GM19240 (cell line): ENCODE data around the gene TMEM129.

ENCODE experiments used
- DNase-seq: peaks from one replicate; pipeline ENCODE4 v3.0.0; 2011; ENCODE audit warnings: low spot score; ENCODE audit not compliant: insufficient read length

Gene TMEM129

DNA sequence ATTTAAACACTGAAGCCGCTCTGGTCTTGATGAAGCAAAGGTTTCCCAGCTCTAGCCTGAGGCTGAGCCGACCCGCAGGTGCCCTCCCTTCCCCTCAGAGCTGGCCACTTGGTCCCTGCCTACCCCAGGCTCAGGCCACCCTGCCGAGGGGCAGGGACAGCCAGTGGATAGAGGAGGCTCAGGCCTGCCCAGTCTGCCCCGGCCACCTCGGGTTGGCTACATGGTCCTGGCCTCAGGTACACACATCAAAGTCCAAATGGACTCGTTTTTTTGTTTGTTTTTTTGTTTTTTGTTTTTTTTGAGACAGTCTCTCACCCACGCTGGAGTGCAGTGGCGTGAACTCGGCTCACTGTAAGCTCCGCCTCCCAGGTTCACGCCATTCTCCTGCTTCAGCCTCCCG is 24.0 kb upstream of the TMEM129 start:
- no peak for DNase-seq

DNA sequence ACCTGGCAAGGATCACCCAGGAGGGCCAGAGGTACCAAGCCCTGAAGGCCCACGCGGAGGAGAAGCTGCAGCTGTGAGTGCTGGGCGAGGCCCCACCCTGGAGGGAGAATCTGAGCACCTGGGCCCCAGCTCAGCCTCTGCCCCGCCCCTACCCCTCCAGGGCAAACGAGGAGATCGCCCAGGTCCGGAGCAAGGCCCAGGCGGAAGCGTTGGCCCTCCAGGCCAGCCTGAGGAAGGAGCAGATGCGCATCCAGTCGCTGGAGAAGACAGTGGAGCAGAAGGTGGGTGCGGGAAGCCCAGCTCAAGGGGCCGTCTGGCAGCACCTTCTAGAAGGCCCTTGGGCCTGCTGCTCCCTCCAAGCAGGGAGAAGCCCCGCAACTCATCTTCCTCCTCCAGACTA is 23.4 kb upstream of the TMEM129 start:
- no peak for DNase-seq

DNA sequence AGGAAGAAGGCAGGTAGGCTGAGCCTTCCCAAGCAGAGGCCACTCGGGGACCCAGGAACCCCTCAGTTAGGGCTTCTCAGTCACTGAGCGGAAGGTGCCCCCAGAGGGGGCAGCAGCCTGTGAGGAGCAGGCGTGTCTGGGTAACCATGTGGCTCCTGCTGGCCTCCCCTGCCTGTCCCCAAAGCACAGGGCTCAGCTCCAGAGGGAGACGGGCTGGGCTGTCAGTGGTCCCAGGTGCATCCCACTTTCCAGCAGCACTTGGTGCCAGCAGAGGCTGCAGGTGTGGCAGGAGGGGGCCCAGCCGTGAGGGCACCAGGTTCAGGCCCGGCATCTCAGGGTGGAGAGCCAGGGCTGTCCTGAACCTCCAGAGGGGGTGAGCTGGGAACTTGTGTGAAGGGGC is 22.9 kb upstream of the TMEM129 start:
- no peak for DNase-seq

DNA sequence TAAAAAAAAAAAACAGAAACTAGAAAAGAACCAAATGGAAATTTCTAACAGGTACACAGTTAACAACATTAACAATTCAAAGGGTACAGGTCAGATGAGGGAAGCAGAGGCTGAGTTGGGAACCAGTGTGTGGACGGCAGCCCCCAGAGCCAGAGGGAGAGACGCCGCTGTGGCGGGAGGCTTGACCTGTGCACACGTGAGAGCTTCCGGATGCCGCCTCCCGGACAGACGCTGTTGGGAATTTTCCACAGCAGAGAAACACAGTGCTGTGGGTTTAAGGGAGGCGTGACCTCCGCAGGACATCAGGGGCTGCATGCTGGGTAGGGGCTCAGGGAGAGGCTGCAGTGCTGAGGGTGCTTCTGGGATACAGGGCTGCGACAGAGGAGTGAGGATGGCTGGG is 22.4 kb upstream of the TMEM129 start:
- DNase-seq = no peak

DNA sequence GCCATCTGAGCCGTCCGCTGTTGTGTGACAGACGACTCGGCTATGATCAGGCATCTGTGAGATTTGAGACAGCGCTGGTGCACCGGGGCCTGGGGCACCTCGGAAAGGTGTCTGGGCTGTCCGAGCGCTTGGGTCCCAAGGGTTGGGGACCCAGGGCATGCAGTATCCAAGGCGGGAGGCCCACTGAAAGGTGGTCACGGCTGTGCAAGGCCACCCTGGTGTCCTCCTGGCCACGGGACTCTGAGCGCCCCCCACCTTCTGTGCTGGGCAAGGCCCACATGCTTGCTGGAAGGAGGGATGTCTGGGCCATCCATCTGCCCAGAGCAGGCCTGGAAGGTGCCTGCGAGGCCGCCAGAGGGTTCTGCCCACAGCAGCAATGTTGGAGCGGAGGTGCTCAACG is 20.1 kb upstream of the TMEM129 start:
- no peak for DNase-seq

DNA sequence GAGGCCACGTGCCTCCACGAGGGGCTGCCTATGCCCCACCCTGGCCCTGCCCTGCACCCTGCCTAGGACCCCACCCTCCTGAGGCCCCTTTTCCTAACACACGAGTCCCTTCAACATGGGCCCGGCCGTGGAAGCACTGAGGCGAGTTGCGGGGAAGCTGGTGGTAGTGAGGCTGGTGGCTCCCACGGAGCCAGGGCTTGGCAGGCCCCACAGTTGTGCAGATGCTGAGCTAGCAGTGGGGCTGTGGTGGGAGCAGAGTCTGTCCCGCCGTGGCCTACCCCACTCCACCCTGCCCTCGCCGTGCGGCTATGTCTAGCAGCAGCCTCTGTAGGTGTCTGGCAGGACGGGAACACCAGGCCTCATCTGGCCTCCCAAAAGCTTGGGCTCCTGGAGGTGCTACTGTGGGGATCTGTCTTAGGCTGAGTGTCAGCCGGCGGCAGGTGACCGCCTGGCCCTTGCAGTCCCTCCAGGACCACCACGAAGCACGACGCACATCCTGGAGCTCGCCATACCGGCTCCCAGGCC is 19.0 kb upstream of the TMEM129 start:
- no peak for DNase-seq

DNA sequence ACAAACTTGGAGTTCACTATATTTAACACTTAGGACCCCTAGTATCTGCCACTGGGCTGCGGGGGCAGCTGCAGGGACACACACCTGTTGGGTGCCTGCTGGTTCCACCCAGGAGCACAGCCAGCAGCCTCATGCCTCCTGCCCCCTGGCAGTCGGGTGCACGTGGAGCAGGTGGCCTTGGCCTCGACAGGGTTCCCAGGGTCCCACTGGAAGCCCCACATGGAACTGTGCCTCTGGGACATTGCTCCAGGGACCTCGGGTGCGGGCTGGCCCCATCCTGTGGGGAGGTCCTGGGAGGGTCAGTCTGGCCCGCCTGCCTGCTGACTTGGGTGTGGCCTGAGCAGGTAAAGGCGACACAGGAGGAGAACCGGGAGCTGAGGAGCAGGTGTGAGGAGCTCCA is 18.2 kb upstream of the TMEM129 start:
- DNase-seq = no peak

DNA sequence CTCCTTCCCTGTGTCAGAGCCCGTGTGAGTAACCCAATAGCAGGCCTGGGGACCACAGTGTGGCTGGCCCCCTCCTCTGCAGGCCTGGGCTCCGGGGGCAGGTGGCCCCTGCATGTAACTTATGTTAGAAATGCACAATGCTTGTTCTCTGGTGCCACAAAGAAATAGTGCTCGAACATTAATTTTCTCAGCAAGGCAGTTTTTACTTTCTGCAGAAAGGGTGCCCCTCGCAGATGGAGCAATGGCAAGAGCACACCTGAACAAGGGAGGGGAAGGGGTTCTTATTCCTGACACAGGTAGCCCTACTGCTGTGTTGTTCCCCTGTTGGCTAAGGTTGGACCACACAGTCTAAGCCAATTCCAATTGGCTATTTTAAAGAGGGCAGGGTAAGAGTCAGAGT is 17.3 kb upstream of the TMEM129 start:
- DNase-seq = no peak

- no peak for DNase-seq
Measured at GRCh38 chr4:1737666-1738065, 16.5 kb upstream of the TMEM129 start.

DNA sequence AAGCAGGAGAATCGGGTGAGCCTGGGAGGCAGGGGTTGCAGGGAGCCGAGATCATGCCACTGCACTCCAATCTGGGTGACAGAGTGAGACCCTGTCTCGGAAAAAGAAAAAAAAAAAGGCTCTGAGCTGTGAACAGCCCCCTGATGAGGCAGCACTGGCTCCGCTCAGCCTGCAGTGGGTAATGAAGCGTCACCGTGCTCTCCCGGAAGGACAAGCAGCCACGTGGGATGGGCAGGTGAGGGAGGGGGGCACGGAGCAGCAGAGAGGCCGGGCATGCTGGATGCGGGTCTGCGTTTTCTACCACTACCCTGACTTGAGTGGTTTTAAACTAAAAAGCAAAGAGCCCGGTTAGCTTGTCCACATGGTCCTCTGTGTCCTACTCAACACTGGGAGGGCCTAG is 15.7 kb upstream of the TMEM129 start:
- no peak for DNase-seq

DNA sequence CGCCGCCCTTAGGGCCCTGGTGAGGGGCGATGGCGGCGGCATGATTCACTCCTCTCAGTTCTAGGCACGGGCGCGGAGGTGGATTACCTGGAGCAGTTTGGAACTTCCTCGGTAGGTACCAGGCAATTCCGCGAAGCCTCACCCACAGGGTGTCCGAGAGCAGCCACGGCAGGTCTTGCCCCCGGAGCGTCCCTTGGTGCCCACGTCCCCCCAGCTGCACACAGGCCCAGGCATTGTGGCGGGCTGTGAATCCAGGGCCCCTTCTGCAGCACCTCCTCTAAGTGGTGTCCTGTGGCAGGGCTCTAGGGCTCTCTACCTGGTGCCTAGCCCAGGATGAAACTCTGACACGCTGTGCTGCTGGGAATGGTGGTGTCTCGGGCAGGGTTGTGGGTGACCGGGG is 14.1 kb upstream of the TMEM129 start:
- DNase-seq = no peak

GRCh38 chr4:1732911-1733310 is 11.8 kb upstream of the TMEM129 start:
- DNase-seq = no peak

DNA sequence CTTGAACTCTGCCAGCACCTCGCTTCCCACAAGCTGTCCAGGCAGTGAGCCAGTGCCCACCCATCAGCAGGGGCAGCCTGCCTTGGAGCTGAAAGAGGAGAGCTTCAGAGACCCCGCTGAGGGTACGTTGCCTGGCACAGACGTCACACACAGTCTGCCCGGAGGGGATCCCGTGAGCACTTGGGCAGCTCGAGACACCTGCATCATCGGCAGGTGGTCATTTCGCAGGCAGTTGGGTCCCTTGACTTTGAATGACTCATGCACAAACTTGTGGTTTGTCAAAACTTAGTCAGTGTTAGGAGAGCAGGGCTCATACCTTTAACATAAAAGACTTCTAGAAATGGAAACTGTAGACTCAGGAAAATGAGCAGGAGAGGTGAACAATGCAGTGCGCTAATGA is 10.1 kb upstream of the TMEM129 start:
- DNase-seq = no peak

DNA sequence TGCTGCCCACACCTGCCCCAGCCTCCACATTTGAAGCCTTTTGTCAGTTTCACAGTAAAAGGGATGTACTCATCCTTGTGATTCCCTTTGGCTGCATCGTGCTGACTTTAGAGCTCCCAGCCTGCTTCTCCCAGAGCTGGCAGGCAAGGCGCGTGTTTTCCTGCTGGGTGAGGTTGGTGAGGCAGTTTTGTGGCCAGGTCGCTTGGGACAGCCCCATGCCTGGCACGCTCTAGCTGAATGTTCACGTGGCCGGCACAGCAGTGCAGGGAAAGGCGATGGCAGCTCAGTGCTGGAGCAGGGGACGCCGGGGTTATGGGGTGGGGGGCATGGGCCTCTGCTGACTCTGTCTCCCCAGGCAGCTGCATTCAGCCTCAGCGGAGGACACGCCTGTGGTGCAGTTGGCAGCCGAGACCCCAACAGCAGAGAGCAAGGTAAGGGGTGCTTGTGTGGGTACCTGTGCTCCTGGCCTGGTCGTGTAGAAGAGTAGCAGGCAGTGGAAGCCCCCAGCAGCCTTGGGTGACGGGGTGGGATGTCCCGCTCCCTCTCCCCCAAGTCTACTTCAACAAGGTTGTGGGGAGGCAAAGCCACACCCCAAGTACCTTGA is 9.5 kb upstream of the TMEM129 start:
- no peak for DNase-seq

- DNase-seq = no peak
Measured at GRCh38 chr4:1728061-1728980, 7.2 kb upstream of the TMEM129 start.

DNA sequence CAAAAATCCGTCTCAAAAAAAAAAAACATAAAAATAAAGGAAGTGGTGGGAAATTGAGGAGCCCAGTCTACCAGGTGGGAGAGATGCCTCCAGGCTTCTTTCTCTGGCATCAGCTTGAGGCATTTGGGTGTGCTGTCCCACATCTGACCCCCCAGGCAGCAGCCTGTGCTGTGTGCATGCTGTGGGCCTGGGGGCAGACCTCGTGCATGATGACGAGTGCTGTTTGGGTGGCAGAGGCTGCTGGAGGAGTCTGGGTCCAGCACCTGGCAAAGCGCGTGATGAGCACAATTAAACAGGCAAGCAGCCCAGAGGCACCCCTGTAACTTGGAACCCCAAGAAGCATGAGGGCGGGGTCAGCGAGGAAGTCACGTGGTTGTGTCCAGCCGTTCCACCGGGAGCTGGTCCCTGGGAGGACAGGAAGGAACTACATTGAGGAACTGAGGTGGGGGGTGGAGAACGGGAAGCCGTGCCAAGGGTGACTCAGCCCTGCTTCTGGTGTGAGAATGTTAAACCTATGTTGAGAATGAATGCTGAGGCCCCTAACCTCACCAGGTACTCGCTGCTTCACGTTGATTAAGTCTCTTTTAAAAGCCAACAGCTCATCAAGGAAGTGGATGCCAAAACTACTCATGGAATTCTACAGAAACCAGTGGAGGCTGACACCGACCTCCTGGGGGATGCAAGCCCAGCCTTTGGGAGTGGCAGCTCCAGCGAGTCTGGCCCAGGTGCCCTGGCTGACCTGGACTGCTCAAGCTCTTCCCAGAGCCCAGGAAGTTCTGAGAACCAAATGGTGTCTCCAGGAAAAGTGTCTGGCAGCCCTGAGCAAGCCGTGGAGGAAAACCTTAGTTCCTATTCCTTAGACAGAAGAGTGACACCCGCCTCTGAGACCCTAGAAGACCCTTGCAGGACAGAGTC is 6.3 kb upstream of the TMEM129 start:
- DNase-seq = no peak

DNA sequence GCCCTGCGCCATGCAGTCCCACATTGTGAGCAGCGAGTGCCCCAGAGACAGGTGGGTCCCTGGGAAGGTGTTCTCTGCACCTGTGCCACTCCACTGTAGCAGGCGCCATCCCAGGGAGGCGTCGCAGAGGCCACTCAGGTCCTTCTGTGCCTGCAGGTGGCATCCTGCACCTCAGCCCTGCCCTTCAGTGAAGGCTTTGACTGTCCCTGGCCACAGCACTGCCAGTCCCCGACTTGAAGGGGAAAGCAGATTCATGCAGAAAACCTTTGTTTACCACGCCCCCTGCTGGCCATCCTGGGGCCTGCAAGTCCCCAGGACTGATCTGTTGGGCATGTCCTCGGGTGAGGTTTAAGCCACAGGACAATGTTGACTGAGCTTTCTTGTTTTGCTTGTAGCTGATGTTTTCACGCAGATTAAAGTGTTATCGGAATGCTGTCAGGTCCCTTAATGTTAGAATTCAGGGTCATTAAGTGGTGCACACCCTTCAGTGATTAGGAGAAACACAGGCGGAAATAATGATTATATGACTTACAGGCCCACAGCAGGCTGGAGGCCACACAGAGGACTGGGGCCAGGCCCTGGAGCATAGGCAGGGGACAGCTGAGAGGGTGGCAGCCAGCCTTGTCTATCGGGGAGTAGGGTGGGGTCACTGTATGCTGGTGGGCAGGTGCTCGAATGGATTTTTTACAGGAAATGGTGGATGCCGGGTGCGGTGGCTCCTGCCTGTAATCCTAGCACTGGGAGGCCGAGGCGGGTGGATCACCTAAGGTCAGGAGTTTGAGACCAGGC is 5.2 kb upstream of the TMEM129 start:
- DNase-seq = peak; percentile 72

DNA sequence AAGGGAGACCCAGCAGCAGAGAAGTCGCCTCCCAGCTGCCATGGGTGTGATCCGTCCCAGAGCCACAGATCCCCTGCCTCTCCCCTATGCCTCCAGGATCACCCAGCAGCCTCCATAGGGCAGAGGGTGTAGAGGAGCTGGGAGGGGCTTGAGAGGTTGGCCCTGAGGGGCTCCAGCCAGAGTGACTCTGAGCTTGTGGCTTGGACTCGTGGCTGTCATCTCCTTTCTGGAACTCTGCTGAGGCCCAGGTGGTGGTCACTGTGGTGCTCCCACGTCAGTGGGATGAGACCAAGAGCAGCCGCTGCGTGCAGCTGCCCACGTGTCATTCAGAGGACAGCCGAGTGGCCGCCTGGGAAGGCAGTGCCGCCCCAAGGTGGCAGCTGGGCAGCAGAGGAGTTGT is 4.4 kb upstream of the TMEM129 start:
- no peak for DNase-seq

- no peak for DNase-seq
Measured at GRCh38 chr4:1723131-1723801, 2.1 kb upstream of the TMEM129 start.

DNA sequence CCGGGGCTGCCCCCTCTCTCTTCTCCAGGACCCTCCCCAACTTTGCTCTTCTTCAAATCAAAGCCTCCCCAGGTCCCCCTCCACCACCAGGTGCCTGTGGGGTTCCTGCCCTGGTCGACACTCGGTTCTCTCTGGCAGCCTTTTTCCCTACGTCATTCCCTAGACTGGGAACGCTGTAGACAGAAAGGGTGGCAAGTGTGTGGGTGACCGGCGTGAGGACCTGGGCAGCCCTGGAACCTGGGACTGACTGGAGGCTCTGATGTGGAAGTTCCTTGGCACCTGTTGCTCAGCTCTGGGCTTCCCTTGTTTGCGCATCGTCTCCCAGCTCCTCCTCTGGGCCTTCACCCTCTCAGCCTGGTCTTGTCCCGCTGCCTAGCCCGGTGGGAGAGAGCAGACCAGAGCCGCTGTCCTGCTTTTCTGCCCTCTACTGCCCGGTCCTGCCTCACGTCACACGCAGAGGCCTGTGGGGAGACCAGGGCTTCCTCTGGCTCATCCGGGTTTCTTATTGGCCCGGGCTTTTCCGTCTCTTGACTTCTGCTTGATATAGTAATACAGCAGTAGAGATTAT is 1.5 kb upstream of the TMEM129 start:
- no peak for DNase-seq
